Stimulated activated CD8-positive, alpha-beta memory T cell treated with anti-CD3 and anti-CD28 coated beads, Interleukin-7, amount 100 ng/mL, for 24 hours (primary cell): ENCODE results near the gene MON1A.
"Not testable (repeated sequence)": the region's sequence is repeated elsewhere in the genome, so short reads cannot be mapped to it uniquely, and the experiment has no call there.

ENCODE experiments used
- DNase-seq: peaks from one replicate; pipeline ENCODE4 v3.0.0-alpha.2; 2020; ENCODE audit warnings: low read depth

MON1A gene, protein sequence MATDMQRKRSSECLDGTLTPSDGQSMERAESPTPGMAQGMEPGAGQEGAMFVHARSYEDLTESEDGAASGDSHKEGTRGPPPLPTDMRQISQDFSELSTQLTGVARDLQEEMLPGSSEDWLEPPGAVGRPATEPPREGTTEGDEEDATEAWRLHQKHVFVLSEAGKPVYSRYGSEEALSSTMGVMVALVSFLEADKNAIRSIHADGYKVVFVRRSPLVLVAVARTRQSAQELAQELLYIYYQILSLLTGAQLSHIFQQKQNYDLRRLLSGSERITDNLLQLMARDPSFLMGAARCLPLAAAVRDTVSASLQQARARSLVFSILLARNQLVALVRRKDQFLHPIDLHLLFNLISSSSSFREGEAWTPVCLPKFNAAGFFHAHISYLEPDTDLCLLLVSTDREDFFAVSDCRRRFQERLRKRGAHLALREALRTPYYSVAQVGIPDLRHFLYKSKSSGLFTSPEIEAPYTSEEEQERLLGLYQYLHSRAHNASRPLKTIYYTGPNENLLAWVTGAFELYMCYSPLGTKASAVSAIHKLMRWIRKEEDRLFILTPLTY

DNA sequence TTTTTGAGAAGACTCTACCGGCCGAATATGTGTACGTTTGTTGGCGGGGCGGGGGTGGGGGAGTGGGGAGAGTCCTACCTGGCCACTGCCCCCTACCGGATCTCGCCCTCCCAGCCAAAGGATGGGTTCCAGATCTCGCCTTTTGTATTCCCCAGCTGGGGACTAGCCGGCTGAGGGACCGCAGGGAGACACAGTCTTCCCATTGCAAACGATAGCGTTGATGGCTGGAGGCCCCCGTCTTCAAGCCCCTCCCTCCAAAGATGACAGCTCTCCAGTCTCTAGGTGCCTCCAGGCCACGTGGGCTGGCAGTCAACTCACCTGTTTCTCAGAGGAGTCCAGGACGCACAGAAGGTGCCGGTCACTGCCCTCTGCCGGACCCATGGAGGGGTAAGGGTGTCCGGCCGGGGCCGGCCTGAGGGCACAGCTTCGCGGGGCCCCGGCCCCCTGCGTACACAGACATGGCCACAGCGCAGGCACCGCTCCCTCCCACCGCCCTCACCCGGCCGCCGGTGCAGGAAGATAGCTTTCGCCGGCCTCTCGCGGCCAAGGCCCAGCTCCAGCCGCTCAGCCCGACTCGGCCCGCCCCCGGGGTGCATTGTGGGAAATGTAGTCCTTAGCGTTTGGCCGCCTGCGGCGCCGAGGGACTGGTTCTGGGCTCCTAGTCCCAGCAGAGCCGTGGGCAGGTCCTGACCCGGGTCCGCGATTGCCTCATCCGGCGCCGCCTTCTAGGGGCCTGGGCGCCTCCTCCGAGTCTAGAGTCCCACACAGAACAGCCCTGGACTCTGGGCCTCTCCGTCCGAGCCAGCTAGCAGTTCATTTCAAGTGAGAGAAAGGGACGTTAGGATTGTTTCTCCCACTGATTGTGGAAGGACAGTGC lies at the start of gene MON1A:
Gene MON1A, minus strand, starts transcription at position 521 of the 877 bp plus-strand sequence. CDS start 16,465 bp downstream, outside the sequence.
- DNase-seq: peak; percentile 82

DNA sequence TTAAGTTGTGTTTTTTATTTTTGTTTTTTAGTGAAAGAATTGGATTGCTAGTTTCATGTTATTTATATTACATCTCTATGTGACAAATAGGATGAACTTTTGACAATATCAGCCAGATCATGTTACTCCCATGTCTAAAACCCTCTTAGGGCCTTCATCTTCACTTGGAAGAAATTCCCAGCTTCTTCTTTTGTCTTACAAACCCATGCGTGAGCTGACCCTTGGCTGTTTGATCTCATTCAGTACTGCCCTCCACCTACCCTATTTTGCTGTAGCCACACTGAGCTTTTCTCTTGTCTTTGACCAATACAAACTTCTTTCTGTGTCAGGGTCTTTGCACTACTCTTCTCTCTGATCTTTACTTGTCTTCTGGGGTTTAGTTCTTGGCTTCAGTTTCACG lies 47.3 kb upstream of the MON1A start:
- no peak for DNase-seq

DNA sequence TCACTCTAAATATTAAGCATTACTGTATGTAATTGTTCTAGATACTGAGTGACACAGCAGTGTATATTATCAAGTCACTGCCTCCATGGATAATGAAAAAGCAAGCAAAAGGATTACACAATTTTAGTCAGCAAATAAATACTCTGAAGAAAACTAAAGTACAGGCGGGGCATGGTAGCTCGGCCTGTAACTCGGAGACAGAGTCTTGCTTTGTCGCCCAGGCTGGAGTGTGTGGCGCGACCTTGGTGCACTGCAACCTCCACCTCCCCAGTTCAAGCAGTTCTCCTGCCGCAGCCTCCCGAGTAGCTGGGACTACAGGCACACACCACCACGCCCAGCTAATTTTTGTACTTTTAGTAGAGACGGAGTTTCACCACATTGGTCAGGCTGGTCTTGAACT lies 43.0 kb upstream of the MON1A start:
- no peak for DNase-seq

DNA sequence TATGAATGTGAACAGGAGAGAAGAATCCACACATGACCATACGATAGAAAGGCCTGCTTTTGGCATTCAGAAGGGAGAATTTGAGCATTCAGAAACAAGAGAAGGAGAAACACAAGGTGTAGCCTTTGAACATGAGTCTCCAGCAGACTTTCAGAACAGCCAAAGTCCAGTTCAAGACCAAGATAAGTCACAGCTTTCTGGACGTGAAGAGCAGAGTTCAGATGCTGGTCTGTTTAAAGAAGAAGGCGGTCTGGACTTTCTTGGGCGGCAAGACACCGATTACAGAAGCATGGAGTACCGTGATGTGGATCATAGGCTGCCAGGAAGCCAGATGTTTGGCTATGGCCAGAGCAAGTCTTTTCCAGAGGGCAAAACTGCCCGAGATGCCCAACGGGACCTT lies 38.7 kb upstream of the MON1A start:
- DNase-seq: no peak

DNA sequence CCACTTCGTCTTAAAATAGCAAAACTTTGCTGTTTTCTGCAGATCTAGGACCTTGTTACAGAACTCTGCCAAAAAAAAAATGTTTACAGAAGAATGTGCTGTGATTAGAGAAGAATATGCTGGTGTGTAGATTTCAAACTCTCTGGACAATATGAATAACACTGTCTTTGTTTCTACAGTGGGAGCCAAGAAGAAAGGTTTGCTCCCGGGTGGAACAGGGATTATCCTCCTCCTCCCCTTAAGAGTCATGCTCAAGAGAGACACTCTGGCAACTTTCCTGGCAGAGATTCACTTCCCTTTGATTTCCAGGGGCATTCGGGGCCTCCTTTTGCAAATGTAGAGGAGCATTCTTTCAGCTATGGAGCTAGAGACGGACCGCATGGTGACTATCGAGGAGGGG lies 37.7 kb upstream of the MON1A start:
- no peak for DNase-seq

DNA sequence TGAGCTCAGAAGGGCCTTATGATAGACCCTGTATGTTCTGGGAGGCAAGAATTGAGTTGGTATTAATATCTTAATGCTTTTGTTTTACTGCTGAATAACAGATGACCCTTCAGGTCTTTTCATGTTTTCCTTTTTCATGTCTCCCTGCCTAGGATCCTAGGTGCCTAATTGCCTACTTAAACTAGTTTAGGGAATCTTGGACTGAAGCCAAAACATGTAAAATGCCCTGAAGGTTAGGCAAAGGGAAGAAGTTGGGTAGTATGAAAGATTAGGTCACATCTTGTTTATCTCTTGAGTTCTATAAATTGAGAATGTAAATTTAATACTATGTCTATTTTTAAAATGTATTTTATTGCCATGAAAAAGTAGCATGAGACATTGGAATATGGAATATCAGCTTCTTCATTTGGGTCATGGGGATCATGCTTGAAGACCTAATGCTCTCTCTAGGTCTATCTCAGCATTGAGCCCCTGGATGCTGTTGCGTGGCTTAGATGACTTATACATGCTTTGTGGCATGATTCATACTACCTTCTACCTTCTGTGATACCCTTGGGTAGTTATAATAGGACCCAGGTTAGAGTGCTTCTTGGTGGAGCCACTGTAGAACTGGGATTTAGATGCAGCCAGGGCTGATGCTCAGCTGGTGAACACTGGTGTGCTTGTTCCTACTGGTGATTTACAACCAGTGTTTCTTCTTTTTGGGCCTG lies 36.8 kb upstream of the MON1A start:
- no peak for DNase-seq

DNA sequence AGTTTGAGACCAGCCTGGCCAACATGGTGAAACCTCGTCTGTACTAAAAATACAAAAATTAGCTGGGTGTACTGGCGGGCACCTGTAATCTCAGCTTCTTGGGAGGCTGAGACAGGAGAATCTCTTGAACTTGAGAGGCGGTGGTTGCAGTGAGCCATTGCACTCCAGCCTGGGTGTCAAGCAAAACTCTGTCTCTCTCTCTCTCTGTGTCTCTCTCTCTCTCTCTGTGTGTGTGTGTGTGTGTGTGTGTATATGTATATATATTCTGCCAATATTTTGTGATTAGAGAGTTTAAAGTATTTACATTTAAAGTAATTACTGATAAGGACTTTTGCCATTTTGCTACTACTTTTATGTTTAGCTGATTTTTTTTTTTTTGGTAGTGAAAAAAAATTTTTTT lies 26.0 kb upstream of the MON1A start:
- DNase-seq: no peak

DNA sequence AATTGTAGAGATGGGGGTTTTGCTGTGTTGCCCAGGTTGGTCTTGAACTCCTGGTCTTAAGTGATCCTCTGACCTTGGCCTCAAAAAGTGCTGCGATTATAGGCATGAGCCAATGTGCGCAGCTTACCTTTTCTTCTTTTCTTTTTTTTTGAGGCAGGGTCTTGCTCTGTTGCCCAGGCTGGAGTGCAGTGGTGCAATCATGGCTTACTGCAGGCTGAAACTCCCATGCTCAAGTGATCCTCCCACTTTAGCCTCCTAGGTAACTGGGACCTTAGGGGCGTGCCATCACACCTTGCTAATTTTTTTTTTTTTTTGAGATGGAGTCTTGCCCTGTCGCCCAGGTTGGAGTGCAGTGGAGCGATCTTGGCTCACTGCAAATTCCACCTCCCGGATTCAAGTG lies 23.3 kb upstream of the MON1A start:
- no peak for DNase-seq

DNA sequence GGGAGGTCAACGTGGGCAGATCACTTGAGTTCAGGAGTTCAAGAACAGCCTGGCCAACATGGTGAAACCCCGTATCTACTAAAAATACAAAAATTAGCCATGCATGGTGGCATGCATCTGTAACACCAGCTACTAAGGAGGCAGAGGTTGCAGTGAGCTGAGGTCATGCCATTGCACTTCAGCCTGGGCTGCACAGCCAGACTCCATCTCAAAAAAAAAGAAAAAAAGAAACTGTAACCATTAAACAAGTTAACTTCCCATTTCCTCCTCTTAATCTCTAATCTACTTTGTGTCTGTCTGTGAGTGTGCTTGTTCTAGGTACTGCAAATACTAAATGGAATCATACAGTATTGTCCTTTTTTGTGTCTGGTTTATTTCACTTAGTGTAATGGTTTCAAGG lies 13.0 kb upstream of the MON1A start:
- no peak for DNase-seq

DNA sequence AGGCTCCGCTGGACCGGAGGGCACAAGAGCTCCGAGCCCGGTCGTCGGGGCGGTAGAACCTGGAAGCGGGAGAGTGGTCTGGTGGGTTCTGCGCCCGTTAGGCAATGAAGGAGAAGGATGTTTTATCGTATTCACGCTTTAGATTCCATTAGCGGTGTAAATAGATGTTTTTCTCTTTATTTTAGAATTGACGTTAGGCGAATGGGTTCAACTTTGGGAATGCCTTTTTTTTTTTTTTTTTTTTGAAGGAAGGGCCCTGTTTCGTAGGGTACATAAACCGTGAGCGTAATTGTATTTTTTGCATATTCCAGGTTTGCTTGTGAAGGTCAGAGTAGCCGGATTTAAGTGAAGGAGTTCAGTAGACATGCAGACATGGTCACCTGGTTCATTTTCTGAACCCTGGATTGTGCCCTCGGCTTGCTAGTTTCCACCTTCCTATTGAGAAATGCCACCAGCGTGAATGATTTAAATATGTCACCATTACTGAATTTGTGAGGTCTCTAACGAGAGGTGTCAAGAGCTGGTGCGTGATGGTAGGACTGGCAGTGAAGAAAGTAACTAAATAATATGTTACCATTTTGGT lies 11.1 kb upstream of the MON1A start:
- no peak for DNase-seq

DNA sequence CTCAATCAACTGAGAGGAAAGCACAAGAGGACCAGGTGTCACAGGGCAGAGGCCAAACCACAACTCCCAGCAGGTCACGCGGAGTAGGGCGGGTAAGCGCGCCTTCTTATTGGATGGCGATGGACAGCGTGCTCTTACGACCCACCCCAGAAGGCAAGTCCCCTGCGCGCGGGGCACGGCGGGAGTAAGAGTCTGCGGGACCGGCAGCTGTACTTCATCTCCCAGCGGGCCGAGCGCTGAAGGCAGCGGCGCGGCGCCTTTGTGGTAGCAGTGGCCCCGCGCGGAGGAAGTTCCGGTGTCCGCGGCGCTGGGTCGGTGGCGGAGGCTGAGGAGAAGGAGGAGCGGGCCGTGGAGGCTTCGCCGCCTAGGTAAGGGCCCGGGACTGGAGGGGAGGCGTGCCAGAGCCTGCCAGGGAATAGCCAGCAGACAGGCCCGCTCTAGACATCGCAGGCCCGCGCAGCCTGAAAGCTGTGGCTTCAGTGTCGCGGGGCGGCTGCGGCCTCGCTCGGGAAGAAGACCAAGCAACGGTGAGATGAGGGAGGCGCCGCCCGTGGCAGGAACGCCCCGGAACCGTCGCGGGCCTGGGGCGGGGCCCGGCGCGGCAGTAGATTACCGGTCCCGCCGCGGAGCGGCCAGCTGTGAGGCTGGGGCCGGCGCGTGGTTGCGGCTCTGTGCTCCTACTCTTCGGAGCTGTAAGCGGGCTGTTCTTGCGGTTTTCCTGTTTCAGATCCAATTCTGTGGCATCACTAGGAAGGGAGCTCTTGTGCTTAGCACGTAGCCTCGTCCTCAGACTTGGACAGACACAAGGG lies 10.5 kb upstream of the MON1A start, which contains the start of gene RBM6:
Gene RBM6, plus strand, starts transcription at position 293 of the 809 bp plus-strand sequence. CDS start 22,492 bp downstream, outside the sequence.
- DNase-seq: peak; percentile 82

DNA sequence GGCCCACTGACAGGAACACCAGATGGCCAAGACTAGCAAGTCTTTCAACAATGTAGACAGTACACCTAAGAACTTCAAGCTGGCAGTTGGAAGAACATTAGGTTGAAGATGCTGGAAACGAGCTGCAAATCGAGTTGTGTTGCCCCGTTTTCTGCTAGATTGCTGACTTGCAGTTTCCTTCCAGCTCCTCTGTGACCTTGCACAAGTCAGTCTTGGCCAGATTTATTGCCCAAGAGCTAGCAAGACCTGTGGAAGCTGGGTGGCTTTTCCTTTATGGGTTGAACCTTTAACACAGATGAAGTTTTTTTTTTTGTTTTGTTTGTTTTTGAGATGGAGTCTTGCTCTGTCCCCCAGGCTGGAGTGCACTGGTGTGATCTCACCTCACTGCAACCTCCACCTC lies 7.5 kb upstream of the MON1A start:
- no peak for DNase-seq

DNA sequence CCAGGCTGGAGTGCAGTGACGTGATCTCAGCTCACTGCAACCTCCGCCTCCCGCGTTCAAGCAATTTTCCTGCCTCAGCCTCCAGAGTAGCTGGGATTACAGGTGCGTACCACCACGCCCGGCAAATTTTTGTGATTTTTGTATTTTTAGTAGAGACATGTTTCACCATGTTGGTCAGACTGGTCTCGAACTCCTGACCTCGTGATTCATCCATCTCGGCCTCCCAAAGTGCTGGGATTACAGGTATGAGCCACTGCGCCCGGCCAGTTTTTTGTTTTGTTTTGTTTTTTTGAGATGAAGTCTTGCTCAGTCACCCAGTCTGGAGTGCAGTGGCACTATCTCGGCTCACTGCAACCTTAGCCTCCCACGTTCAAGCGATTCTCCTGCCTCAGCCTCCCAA lies 2.7 kb upstream of the MON1A start:
- DNase-seq: not testable (repeated sequence)

DNA sequence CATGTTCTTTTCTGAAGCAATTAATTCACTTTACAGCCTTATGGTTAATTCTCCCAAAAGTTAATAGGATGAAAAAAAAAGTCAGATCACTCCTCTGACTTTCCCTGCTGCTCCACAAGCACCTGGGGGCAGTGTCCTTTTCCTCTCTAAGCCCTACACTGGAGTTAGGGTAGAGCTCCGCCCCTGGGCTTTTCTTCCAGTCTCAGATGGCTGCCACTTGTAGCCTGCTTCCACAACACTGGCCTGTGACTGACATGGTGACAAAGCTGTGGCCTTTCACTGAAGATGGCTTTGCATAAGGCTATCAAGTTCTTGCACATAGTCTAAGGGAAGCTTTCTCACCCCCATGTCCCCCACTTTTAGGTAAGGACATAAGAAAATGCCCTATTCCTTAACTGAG lies 1.3 kb upstream of the MON1A start:
- DNase-seq: no peak

DNA sequence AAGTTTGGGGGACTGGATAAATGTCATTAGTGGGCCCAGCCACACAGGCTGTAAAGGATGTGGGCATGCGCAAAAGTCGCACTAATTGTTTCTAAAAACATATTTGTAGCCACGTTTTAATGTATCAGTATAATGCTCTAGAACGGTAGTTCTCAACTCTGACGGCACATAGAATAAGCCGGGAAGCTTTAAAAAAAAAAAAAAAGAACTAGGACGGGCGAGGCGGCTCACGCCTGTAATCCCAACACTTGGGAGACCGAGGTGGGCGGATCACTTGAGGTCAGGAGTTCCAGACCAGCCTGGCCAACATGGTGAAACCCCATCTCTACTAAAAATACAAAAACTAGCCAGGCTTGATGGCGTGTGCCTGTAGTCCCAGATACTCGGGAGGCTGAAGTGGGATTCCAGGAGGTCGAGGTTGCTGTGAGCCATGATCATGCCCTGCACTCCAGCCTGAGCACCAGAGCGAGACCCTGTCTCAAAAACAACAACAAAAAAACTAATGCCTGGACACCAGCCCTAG lies 618 bp upstream of the MON1A start:
- no peak for DNase-seq

DNA sequence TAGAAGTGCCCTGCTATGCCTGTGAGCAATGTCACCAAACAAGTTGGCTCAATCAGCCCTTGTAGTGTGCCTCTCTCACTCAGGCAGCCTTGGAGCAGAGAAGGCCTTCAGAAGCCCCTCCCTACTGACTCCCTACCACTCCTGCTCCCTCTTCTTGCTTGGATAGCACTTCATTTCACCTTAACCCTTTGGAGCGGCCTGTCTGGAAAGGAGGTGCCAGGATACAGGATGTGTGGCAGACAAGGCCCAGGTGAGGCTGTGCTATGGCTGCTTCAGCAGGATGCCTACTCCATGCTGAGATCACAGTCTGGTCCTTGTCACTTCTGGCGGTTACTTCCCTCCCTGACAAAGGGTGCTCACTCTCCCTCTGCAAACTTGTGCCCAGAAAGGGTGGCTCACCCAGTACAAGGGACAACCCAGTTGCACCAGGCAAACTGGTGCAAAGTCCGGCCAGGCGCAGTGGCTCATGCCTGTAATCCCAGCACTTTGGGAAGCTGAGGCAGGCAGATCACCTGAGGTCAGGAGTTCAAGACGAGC lies 1.1 kb downstream of the MON1A start:
- no peak for DNase-seq

DNA sequence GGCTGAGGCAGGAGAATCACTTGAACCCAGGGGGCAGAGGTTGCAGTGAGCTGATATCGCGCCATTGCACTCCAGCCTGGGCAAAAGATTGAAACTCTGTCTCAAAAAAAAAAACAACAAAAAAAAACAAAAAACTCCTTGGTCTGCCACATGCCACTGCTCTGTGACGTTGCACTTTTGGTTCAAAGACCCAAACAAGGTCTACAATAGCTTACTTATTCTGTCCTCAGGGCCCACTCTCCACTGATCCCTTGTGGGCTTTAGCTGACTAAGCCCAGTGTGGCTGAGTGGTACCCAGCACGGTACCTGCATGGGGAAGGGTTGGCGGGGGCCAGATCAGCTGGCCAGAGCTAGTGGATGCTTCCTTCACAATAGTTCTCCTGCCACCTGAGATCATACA lies 1.8 kb downstream of the MON1A start:
- DNase-seq: no peak

DNA sequence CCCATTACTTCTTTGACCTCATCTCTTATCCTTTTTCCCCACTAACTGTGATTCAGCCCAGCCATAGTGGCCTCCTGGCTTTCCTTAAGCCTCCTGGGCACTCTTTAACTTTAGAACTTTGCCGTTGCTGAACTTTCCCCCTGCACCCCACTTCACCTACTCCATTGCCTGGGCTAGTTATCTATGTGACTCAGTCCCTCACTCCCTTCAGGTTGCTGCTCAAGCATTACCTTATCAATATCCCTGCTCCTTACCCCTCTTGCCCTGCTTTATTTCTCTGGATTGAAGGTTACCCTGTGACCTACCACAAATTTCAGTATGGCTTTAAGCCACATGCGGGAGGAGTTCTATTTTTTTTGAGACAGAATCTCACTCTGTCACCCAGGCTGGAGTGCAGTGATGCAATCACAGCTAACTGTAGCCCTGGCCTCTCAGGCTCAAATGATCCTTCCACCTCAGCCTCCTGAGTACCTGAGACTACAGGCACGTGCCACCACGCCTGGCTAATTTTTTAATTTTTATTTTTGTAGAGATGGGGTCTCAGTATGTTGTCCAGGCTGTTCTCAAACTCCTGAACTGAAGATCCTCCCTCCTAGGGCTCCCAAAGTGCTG lies 3.4 kb downstream of the MON1A start:
- no peak for DNase-seq

DNA sequence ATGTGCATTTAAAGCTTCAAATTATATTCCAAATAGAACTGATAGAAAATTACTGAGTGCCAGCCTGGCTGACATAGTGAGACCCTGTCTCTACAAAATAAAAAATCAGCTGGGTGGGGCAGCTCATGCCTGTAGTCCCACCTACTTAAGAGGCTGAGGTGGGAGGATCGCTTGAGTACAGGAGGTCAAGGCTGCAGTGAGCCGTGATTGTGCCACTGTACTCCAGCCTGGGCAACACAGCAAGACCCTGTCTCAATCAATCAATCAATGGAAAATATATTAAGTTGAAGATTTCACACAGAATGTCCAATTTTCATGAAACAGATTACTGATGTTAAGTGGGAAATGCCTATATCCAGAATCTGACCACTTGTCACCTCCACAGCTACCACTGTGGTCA lies 4.1 kb downstream of the MON1A start:
- DNase-seq: no peak

DNA sequence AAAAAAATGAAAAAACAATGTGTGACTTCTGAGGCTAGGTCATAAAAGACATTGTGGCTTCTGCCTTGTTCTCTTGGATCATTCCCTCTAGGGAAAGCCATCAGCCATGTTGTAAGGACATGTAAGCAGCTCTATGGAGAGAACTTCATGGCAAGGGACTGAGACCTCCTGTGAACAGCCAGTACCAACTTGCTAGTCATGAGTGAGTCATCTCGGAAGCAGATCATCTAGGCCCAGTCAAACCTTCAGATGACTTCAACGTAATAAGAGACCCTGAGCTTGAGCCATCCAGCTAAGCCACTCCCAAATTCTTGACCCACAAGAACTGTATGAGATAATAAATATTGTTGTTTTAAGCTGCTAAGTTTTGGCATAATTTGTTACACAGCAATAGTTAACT lies 4.9 kb downstream of the MON1A start:
- DNase-seq: no peak
